GM19468 (cell line): ENCODE data around the gene THADA.

Experiments used
- ATAC-seq: cut with Tn5 transposase; IDR thresholded peaks from one replicate; pipeline ENCODE4 v1.9.1; 2021; ENCODE audit warnings: mild to moderate bottlenecking, moderate library complexity, moderate number of reproducible peaks; ENCODE audit not compliant: unreplicated experiment; ENCODE audit errors: extremely low read depth

The THADA gene

GRCh38 chr2:43472527-43473194 is 123.2 kb downstream of the THADA start:
- no peak for ATAC-seq

GRCh38 chr2:43469713-43470112 is 126.1 kb downstream of the THADA start:
- ATAC-seq: no peak

GRCh38 chr2:43469094-43469493 is 126.7 kb downstream of the THADA start:
- ATAC-seq: no peak

GRCh38 chr2:43467891-43468290 is 127.9 kb downstream of the THADA start:
- no peak for ATAC-seq

- no peak for ATAC-seq
Observed at GRCh38 chr2:43465234-43465633, 130.6 kb downstream of the THADA start.

- ATAC-seq: no peak
Observed at GRCh38 chr2:43464590-43464989, 131.2 kb downstream of the THADA start.

- ATAC-seq: no peak
Observed at GRCh38 chr2:43462866-43463641, 132.8 kb downstream of the THADA start.

- peak; percentile 66 for ATAC-seq
Observed at GRCh38 chr2:43461453-43462073, 134.3 kb downstream of the THADA start.

- no peak for ATAC-seq
Observed at GRCh38 chr2:43460611-43461365, 135.1 kb downstream of the THADA start.

GRCh38 chr2:43460174-43460546 is 135.7 kb downstream of the THADA start:
- no peak for ATAC-seq

GRCh38 chr2:43459446-43460173 is 136.2 kb downstream of the THADA start:
- no peak for ATAC-seq

GRCh38 chr2:43458014-43458628 is 137.7 kb downstream of the THADA start:
- ATAC-seq: no peak

- no peak for ATAC-seq
Observed at GRCh38 chr2:43455731-43456642, 139.9 kb downstream of the THADA start.

- no peak for ATAC-seq
Observed at GRCh38 chr2:43455296-43455695, 140.5 kb downstream of the THADA start.

- no peak for ATAC-seq
Observed at GRCh38 chr2:43454791-43455190, 141.0 kb downstream of the THADA start.

- ATAC-seq: no peak
Observed at GRCh38 chr2:43453179-43454170, 142.4 kb downstream of the THADA start.

GRCh38 chr2:43452318-43452731 is 143.5 kb downstream of the THADA start:
- no peak for ATAC-seq
